NCI-H748 treated with DMSO at 0.1 percent for 48 hours (cell line): ENCODE data around the gene BCAS3.
"Not testable (repeated sequence)": the region's sequence is repeated elsewhere in the genome, so short reads cannot be mapped to it uniquely, and the experiment has no call there.

Experiments
- DNase-seq: peaks from one replicate; lab custom pipeline; 2025; lab: John Stamatoyannopoulos, UW

Gene BCAS3

GRCh38 chr17:61338874-61339478, 661.3 kb downstream of the BCAS3 start:
- no peak for DNase-seq

DNA sequence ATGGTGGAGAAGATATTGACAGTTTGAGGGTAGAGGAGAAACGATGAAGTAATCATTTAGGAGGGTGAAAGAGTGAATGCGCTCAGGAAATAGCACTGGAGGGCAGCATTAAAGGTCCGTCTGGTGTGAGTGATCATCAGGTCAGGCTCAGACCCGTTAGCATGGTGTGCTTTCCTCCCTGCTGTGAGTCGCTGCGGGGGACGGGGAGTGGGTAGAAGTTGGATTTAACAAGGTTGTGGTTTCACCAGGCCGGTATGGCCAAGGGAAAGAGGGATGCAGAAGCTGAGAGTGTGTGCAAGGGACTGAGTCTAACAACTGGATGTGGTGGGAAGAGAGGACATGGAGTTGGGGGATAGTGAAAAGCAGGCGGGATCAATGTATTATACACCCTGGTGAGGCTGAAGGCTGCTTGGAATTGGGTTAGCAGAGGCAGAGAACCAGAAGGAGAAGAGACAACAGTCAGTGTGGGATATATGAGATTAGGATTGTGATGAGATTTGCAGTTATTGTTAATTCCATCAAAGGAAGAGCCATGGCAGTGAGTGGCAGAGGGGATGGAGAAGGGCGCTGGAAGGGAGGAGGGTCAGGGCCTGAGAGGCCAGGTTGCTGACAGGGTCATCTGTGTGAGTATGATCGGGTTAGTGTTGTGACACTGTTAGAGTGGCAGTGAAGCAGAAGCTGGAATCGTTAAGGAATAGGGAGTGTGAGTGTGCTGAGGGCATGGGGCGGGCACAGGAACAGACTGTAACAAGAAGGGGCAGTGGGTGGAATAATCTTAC, 663.0 kb downstream of the BCAS3 start:
- DNase-seq, result no peak

DNA sequence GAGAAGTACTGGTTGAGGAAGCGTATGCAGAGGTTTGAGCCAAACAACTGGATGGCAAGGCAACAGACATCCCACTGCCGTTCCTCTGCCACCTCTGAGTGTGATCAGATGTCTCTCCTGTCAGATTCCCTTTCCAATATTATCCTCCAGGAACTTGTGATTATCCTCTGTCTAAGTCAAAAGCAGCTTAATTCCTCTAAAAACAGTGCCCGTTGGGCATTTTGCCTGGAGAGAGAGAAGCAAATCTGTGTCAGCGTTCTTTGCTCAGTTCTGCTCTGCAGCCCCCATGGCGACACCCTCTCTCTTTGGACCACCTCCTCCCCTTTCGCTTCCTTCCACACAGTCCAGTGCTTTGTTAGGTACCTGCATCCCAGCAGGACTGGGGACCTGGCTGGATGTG, 665.9 kb downstream of the BCAS3 start:
- DNase-seq, result no peak

DNA sequence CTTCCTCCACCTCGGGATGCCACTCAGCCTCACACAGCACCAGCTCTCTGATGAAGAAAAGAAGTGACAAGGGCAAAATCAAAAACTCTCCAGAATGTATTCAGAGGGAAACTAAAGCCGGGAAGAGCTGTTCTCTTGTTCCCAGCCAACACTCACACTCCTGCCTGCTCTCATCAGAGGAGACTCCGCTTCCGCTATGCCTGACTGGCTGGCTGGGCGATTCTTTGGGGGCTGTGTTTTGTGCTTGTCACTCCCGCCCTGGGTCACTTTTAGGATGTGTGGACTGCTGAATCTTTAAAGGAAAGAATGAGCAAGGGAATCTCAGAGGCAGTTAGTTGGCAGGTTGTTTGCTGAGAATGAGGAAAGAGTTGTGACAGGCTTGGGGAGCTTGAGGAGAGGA, 667.4 kb downstream of the BCAS3 start:
- no peak for DNase-seq

DNA sequence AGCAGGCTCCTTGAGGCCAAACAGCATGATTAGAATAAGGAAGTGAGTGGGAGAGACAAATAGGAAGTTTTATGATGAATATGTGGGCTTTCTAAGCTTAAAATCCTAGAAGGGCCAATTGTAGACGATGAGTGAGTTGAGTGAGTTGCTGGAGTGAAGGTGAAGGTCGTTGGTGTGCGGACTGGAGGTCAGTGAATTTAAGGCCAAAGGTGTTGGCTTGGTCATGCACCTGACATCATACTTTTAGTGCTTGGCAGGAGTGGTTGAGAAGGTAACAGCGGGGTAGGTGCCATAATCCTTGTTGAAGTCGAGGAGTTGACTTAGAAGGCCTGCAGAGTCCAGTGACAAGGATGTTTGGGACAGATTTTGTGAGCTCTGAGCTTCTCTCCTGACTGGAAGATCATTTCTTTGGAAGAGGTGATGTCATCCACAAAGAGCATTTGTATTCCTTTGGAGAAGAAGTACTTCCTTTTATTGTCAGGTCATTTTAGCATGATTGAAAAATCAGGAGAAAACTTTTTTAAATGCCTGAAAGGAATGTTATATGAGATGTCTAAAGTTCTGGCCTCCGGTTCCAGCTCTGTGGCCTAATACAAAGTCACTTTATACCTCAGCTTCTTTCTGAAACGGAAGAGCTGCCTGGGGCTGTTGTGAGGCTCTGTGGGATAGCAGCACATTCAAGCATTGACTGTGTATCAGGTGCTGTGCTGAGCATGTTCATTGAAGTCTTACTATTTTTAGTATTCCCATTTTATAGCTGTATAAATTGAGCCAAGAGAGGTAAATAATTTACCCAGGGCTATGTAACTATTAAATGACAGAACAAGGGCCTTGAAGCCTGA, 668.4 kb downstream of the BCAS3 start:
- no peak for DNase-seq

- DNase-seq, result no peak
These were observed 671.7 kb downstream of the BCAS3 start for GRCh38 chr17:61349350-61349749.

DNA sequence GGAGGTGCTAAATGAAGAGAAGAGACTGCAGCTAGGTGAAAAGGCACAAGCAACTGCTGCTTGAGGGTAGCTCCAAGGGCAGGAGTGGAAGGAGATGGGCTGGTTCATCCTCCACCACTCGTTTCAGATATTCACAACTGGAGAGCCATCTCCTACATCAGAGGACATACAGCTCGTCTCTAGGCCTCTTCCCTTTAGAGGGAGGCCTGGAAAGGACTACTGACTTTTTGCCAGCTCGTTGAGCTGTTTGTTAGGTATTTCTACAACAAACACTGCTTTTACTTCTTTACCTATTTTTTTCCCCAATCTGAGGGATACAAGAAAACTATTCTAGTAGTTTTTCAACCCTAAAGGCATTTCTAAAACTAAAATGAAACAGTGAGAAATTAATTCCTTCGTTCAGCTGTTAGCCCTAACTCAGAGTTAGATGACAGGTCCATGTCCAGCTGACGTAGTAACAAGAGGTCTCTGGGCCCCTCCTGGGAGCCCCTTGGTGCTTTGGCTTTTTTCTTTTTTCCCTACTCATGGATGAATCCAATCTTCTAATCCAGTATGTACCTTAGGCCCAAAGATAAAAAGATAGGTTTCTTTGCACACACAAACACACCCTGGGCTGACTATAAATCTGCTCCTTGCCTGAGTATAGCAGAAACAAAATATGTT, 674.2 kb downstream of the BCAS3 start:
- no peak for DNase-seq

DNA sequence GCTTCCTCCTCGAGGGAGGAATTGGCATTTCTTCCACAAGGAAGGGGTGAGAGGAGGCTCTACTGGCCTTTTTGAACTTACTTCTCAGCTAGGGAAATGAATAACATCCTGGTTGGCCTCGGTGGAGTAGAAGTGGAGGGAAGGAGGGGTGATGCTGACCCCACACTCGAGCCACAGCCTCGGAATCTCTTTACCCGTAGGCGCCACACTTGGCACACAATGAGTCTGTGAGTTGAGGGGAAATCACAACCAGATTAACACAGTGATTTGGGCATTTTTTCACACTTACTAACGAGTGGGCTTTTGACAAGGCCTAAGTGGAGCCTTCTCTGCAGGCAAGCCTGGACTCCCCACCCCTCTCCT, 674.7 kb downstream of the BCAS3 start:
- DNase-seq, result no peak

GRCh38 chr17:61352781-61353491, 675.3 kb downstream of the BCAS3 start:
- DNase-seq, result no peak

GRCh38 chr17:61353615-61354014, 676.0 kb downstream of the BCAS3 start:
- no peak for DNase-seq

DNA sequence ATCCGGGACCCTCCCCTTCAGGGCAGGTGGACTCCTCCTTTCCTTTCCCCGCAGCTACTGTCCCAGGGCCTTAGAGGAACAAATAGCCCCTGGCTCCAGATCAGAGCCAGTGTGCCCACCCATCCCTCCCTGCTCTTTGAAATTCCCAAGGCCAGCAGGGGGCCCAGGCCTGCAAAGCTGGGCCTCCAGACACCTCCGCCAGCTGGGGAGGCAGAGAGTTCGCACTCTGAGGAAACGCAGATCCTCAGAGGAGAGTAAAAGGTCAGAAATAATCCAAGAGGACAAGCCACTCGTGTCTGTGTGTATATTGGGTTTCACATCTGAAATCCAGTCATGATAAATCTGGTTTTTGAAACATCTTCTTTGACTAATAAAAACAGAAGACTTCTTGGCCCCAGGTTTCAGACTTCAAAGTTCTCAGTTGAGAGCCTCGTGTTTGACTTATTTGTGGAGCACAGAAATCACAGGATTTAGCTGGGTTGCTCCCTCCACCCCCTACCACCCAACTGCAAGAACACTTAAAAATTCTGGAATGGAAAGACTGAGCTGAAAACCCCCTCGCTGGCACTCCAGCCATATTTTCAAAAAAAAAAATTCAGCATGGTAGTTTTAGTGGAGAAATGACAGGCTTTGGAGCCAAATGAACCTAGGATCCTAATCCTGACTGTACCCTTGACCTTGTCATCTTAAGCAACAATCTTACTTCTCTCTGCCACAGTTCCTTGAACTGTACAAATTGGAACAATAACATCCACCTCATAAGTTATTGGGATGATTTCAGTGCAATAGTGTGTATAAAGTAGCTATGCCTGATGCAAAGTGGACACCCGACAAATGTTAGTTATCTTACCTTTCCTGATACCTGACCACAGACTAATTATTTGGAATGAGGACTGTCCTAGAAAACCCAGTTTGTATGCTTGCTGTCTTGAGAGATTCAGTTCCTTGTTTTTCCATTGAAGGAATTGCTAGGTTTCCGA, 677.5 kb downstream of the BCAS3 start:
- DNase-seq, result no peak

GRCh38 chr17:61357061-61357460, 679.4 kb downstream of the BCAS3 start:
- not testable (repeated sequence) for DNase-seq

DNA sequence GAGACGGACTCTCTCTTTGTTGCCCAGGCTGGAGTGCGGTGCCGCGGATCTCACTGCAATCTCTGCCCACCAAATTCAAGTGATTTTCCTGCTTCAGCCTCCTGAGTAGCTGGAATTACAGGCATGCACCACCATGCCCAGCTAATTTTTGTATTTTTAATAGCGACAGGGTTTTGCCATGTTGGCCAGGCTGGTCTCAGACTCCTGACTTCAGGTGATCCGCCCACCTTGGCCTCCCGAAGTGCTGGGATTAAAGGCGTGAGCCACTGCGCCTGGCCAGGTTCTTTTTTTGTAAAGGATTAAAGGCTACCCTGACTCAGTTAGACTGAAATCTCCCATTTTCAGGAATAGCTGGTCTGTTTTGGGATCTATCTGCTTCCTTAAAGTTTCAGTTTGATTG, 681.9 kb downstream of the BCAS3 start:
- not testable (repeated sequence) for DNase-seq

DNA sequence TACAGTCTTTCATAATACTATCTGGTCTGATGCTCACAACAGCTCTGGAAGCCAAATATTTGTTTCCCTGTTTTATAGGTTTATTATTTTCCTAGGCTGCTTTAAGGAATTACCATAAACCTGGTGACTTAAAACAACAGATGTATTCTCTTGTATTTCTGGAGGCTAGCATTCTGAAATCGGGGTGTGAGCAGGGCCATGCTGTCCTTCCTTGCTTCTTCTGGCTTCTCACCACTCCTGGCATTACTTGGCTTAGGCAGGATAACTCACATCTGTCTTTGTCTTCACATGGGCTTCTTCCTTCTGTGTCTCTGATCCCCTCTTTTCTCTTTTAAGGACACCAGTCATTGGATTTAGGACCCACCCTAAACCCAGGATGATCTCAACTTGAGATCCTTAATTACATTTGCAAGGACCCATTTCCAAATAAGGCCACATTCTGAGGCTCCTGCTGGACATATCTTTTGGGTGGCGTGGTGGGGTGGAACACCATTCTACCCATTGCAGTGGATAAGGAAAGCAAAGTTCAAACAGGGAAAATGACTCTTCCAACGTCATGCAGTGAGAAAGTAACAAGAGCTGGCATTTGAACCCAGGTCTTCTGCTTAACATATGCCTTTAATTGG, 682.8 kb downstream of the BCAS3 start:
- no peak for DNase-seq

GRCh38 chr17:61361084-61361483, 683.4 kb downstream of the BCAS3 start:
- no peak for DNase-seq

DNA sequence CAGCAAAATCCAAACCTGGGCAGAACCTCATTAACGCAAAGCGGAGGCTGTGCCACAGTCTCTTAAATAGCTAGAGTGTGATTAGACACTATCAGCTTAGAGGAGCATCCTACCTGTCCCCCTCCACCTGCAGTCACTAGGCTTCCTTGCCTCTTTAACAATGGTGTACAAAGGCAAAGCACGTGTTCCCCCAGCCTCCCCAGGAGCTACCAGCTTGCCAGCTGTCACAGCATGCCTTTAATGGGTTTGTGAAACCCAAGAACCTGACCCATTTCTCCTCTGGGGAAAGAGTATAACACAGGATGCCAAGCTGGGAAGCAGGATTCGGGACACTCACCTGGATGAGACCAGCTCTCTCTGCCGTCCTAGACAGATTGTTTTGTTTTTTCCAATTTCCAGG, 684.7 kb downstream of the BCAS3 start:
- no peak for DNase-seq

GRCh38 chr17:61362852-61363600, 685.4 kb downstream of the BCAS3 start:
- DNase-seq, result no peak

DNA sequence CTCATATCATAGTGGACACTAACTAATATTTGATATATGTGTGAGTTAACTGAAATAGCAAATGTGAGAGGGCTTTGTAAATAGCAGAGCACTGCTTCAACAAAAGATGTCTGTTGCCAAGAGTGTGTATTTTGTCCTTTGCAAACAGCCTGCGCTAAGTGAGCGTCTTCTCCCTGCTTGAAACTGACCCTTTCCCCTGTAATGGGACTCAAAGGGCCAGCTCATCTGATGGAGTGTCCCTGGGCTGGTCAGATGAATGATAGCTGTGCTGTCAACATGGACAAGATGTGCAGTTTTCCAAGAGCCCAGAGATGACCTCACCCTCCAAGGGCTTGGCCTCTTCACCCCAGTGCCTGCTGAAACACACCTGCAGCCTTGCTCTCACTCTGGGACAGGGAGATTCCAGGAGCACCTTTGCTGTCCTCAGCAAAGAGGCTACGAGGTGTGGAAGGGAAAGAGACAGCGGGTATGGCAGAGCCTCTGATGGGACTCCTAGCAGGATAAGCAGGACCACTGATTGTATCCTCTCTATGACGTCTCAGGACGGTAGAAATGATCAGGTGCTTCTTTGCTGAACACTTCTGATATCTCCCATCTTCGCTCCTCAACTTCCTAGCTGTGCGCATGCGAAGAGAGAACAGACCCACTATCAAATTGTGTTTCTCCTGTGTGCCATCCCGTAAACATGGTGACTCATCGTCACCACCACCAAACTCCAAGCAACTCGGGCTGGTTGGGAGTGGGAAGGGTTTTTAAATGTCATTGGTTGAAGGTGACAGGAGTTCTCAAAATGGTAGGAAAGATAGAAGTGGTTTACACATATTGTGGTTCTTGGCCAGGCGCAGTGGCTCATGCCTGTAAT, 686.2 kb downstream of the BCAS3 start:
- DNase-seq, result no peak
